ENCODE measurements around the gene SH3GL2.

- no peak for TF ChIP-seq EZH2 (IDR thresholded peaks at IDR 0.05; ENCODE audit: borderline replicate concordance, low read depth, low read length, severe bottlenecking)
- TF ChIP-seq CTCF (IDR thresholded peaks at IDR 0.05; ENCODE audit: borderline replicate concordance, extremely low read depth, low read length, poor library complexity, severe bottlenecking): no peak
Observed at GRCh38 chr9:17723656-17724055, 144.8 kb downstream of the SH3GL2 start.

Measured in DND-41 (cell line).